HT1080 (cell line): ENCODE measurements around the gene PPIB. TPM values are rescaled to one million over a fixed set of nuclear protein-coding genes. Genes with fewer than 3 reads are reported as not detected.

Experiments used
- DNase-seq: peaks from one replicate; pipeline ENCODE4 v3.0.0-alpha.2; 2015; ENCODE audit warnings: low read depth
- polyA plus RNA-seq, 2 experiments: library from polyadenylated mRNA; depleted of rRNA; stranded (reverse); fragments of >200 nt; gene quantifications; 2 replicates each; pipeline ENCODE4 v1.2.3, GENCODE V29; 2015
- total RNA-seq: library from RNA; depleted of rRNA; stranded (reverse); fragments of >200 nt; shearing (Covaris generic); gene quantifications from 2 replicates; pipeline ENCODE4 v1.2.3, GENCODE V29; 2014; rRNA removed

Gene PPIB
- total RNA-seq = 499 and 546 TPM in 2 replicates
- 564 and 569 TPM in 2 replicates for polyA plus RNA-seq (2015; cell fraction: cytosol; rRNA removed)
- polyA plus RNA-seq (2015; cell fraction: nucleus; rRNA removed) = 382 and 414 TPM in 2 replicates

DNA sequence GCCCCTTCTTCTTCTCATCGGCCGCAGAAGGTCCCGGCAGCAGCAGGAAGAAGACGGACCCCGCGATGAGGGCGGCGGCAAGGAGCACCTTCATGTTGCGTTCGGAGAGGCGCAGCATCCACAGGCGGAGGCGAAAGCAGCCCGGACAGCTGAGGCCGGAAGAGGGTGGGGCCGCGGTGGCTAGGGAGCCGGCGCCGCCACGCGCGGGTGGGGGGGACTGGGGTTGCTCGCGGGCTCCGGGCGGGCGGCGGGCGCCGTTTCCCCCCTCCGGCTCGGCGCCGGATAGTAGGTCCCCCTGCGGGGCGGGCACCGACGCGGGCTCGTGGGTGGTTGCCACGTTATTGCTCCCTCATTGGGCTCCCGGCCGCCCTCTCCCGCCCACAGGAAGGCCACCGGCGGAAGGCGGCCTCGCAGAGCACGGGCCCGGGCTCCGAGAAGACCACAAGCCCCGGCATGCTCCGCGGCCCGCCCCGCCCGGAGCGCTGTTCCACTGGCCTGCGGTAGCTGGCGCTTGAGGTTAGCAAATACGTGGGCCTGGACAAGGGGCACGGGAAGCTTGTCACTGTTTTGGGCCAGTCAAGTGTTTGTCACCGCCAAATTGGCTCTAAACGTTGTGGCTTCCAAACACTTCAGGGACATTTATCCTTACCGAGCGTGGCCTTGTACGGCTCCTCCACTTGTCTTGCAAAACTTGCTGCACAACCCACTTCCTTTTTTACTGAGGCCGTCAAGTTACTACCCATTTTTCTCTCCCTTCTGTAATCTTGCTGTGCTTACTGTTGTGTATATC is at the start of gene PPIB:
Gene PPIB (minus strand): TSS at position 154 of the 790 bp plus-strand sequence. CDS start 36 bp downstream, at position 118.
- peak; percentile 98 for DNase-seq

- DNase-seq = no peak
These were observed 48.9 kb upstream of the PPIB start for GRCh38 chr15:64211696-64212095.

DNA sequence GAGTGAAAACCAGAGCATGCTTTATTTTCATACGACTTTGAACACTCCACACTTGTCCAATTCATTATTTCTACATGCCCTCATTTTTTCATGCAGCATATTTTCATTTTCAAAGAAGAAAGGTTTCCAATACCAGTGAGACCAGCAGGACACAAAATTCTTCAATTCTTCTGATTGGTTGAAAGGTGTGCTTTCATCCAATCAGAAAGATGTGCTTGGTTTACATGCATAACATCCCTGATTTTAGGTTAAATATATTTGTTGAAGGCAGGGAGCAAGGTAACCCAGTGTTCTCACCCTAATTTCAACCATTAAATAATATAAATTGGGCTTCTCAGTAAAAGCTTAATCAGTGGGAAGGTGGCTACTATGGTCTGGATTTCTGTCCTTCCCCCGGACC is 47.5 kb upstream of the PPIB start:
- no peak for DNase-seq

DNA sequence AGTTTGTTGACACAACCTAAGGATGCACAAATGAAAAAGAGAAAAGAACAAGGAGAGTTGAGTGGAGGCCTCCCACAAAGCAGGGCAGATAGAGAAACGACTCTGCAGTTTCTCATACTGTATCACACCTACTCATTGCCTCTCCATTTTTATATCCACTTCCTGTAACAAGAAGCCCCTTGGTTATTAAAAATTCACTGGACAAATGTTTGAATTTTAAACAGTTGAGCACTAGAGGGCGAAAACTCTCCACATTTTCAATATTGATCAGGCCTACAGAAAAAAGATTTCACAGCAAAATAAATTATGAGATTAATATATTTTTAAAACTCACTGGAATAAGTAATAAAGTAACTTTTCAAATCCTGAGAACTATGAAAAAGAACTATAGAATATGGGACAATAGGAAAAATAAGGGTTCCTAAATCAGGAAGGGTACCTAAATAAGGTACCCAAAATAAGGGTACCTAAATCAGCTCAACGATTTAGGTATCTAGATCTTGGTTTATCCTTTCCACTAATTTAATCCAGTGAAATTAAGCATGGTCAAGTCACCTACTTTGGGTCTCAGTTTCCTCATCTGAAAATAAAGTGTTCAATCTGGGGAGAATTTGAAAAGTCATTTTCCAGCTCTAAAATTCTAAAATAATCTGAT is 47.0 kb upstream of the PPIB start:
- DNase-seq = peak; percentile 69

GRCh38 chr15:64205202-64205601 is 42.4 kb upstream of the PPIB start:
- no peak for DNase-seq

DNA sequence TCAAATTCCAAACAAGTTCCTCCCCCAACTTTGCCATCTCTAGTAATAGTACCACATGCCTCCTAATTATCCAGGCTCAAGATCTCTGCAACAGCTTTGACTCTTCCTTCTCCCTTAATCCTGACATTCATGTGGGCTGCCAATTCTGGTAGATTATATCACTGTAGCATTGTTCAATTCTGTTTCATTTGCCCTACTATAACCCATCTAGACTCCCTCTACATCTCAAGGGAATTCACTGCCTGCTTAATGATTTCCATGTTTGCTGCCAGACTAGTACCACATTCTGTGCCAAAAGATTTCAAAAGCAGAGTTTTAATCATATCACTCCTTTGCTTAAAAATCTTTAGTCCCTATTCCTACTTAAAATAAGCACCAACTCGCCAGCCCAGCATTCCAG is 34.6 kb upstream of the PPIB start:
- no peak for DNase-seq

- no peak for DNase-seq
These were observed 31.1 kb upstream of the PPIB start for GRCh38 chr15:64193971-64194370.

GRCh38 chr15:64191971-64192830 is 29.4 kb upstream of the PPIB start:
- DNase-seq = no peak

DNA sequence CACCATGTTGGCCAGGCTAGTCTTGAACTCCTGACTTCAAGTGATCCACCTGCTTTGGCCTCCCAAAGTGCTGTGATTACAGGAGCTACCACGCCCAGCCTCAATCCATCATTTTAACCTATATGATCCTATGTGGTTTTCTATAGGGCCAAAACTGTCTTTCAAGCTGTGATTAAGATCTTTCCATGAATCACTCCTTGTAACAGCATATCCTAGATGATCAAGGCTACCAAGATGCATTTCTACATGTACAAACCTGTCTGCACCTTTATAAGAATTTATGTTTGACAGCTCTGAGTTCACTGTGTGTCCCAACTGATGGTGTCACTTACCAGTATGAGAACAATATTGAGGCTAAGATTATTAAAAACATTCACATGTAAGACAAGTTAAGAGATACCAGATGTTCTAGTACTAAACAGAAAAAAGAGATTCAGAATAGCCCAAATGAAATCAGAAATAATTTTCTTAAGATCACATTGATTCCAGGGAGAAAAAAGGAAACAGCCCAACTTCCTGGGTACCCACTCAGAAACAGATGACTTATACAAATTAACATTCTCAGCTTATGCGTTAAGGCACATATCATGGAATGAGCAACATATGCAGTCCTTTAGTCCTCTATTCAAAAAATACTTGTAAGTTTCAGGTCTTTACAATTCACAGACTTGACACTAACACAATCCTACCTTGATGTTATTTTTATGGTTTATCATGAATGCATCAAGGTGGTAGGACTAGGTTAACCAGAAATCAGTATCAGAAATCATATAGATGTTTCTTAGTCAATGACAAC is 24.8 kb upstream of the PPIB start:
- no peak for DNase-seq

DNA sequence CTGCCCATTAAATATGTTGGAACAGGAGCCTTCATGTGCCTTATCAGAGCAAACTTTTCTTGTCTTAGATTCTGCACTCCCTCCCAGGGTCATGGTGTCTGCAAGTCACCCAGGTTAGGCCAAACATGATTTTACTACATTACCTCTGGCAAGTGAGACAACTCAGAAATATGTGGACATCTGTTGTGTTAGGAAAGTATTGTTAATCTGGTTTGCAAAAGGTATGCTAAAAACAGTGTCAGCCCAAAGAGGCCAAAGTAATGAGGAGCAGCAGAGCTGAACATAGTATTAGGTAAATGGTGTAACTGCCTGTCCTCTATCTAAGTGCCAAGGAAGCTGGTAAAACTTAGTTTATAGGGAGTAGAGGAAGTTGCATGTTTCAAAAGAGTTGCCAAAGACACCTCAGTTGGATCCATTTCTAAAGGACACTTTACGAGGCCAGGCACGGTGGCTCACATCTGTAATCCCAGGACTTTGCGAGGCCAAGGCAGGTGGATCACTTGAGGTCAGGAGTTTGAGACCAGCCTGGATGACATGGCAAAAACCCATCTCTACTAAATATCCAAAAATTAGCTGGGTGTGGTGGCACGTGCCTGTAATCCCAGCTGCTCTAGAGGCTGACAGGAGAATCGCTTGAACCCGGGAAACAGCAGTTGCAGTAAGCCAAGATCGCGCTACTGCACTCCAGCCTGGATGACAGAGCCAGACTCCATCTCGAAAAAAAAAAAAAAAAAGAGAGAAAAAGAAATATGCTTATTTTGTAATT is 22.5 kb upstream of the PPIB start:
- DNase-seq = no peak

DNA sequence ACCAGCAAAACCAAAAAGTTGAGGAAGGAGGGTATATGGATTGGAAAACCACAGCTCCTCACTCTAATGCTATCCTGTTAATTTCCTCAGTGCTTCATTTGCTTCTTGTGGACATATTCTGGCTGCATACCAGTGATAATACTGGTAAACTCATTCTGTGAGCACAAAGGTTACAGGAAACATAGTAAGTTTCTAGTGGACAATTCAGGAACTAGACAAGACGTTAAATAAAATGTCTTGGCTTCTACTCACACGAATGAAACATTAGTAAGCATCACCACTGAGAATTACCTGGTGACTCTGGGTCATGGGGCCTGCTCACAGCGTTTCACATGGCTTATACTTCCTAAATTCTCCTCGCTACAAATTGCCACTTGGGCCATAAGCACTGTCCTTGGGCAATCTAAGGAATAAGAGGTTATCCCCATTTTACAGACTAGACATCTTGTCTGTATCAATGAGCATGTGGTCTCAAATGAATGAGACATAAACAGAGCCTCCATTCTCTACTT is 20.1 kb upstream of the PPIB start:
- no peak for DNase-seq

DNA sequence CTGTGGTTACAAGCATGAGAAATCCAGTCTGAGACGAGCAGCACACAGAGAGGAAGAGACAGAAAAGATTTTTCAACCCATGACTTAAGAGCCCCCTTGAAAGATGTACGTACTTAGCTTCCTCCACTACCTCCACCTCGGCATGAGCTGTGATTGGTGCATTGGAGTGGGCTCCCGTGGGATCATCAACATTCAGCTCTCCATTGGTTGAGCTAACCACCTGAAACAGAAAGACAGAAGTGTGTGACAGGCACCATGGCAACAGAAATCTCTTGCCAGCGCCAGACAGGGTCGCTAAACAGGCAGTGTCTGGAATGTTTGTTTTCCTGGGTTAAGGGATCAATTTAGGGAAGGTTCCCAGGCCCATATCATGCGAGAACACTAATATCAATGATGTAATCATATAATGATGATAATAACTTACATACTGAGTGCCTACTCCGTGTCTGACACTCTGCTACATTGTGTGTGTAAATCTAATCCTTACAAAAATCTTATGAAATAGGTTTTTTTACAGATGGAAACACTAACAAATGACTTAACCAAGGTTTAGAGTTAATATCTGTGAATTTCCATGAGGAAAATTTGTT is 17.5 kb upstream of the PPIB start:
- no peak for DNase-seq

GRCh38 chr15:64166102-64166890 is 3.5 kb upstream of the PPIB start:
- no peak for DNase-seq

GRCh38 chr15:64164436-64164835 is 1.6 kb upstream of the PPIB start:
- no peak for DNase-seq

GRCh38 chr15:64163659-64164362 is 989 bp upstream of the PPIB start:
- no peak for DNase-seq

- no peak for DNase-seq
These were observed 349 bp downstream of the PPIB start for GRCh38 chr15:64162478-64162868.

DNA sequence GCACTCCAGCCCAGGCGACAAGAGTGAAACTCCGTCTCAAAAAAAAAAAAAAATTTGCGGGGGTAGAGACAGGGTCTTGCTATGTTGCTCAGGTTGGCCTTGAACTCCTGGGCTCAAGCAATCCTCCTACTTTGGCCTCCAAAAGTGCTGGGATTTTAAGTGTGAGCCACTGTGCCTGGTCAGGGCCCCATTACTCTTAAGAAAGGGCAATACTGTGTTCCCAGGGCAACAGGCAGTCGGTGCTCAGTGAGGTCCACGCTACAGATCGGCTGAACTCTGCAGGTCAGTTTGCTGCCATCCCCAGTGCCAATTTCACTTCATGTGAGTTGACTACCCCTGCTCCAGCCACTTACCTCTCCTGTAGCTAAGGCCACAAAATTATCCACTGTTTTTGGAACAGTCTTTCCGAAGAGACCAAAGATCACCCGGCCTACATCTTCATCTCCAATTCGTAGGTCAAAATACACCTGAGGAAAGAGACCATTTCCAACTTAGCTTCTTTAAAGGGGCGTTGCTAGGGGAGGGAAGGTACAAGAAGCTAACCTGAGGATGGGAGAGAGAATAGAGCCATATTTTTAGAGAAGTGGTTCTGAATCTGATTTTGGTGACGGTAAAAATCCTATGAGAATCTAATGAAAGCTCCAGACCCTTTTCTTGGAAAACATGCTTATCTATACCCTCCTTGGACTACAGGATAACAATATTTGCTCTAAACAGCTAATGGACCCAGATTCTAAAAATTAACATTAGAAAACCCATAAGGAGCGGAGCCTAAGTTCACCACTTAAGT is 939 bp downstream of the PPIB start:
- no peak for DNase-seq
